ENCODE data around the gene CASP10.
"Not testable (repeated sequence)": the region's sequence is repeated elsewhere in the genome, so short reads cannot be mapped to it uniquely, and the experiment has no call there.

The CASP10 gene

GRCh38 chr2:201156036-201156435 is 26.9 kb upstream of the CASP10 start:
- no peak for DNase-seq

- DNase-seq, result no peak
Measured at GRCh38 chr2:201156640-201157039, 26.3 kb upstream of the CASP10 start.

GRCh38 chr2:201157694-201158093 is 25.2 kb upstream of the CASP10 start:
- no peak for DNase-seq

DNA sequence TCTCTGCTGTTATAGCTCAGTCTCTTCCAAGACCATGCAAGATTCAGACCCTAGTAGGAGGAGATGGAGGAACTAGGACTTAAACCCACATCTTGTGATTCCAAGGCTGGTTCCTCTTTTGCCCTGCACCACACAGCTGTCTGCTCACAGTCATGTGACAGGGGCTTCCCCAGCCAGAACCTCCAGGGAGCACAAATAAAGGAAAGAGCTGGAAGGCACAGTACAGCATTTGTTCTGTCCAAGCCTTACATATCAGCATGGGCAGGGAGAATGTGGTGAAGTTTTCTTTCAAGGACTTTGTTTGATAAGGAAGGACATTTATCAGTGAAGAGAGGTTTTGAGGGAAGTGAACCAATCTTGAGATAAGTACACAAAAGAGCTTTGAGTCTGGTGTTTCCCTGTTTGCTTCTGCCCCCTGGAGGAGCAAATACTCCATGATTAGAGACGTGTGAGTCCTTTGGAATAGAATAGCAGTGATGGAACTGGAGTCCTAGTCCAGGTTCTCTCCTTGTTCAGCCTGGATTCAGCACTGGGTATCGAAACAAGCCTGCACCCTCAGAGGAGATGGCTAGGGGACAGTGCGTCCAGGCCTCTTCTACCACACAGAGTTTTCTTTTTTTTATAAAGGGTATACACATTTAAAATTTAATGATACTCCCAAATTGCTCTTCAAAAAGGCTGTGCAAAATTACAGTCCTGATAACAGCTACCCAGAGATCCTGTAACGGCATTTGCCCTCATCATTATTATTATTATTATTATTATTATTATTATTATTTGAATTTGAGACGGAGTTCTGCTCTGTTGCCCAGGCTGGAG is 24.6 kb upstream of the CASP10 start:
- peak; percentile 73 for DNase-seq

- DNase-seq, result no peak
Measured at GRCh38 chr2:201164166-201164565, 18.8 kb upstream of the CASP10 start.

DNA sequence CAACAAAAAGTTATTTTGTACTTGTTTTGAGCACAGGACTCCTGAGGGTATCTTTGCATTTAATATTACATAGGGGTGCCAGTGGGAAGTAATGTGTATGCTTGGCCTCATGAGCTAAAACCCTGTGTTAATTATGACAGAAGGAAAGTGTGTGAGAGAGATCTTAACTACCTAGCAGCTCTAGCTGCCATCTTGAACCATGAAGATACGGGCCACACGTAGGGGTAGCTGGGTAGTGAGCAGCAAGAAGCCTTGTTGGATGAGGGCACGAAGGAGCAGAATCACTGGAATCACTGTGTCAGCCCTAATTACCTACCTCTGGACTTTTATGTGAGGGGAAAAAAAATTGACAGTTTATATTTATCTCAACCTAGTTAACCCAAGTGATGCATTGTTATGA is 15.4 kb upstream of the CASP10 start:
- no peak for DNase-seq

- DNase-seq, result not testable (repeated sequence)
Measured at GRCh38 chr2:201168496-201168895, 14.4 kb upstream of the CASP10 start.

- no peak for DNase-seq
Measured at GRCh38 chr2:201171259-201171814, 11.6 kb upstream of the CASP10 start.

GRCh38 chr2:201172279-201172678 is 10.7 kb upstream of the CASP10 start:
- DNase-seq, result no peak

- DNase-seq, result no peak
Measured at GRCh38 chr2:201174687-201175086, 8.3 kb upstream of the CASP10 start.

- DNase-seq, result no peak
Measured at GRCh38 chr2:201176081-201176481, 6.9 kb upstream of the CASP10 start.

GRCh38 chr2:201180010-201180409 is 2.9 kb upstream of the CASP10 start:
- no peak for DNase-seq

GRCh38 chr2:201183365-201183727 is 405 bp downstream of the CASP10 start:
- DNase-seq, result peak; percentile 26

DNA sequence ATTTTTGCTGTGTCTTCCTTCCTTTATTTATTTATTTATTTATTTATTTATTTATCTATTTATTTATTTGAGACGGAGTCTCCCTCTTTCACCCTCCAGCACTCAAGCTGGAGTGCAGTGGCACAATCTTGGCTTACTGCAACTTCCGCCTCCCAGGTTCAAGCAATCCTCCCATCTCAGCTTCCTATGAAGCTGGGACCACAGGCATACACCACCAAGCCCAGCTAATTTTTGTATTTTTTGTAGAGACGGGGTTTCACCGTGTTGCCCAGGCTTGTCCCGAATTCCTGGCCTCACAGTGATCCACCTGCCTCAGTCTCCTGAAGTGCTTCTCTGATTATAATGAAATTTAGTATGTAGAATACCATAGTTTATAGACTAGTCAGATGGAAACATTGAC is 894 bp downstream of the CASP10 start:
- not testable (repeated sequence) for DNase-seq

GRCh38 chr2:201184248-201184647 is 1.3 kb downstream of the CASP10 start:
- DNase-seq, result not testable (repeated sequence)

DNA sequence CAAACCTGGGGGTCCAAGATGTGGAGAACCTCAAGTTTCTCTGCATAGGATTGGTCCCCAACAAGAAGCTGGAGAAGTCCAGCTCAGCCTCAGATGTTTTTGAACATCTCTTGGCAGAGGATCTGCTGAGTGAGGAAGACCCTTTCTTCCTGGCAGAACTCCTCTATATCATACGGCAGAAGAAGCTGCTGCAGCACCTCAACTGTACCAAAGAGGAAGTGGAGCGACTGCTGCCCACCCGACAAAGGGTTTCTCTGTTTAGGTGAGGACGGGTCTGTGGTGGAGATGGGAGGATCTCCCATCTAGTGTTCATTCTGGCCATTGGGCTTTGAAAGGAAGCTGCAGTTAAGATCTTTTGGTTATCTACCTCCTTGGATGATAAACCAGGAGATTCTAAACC is 2.9 kb downstream of the CASP10 start:
- no peak for DNase-seq

DNA sequence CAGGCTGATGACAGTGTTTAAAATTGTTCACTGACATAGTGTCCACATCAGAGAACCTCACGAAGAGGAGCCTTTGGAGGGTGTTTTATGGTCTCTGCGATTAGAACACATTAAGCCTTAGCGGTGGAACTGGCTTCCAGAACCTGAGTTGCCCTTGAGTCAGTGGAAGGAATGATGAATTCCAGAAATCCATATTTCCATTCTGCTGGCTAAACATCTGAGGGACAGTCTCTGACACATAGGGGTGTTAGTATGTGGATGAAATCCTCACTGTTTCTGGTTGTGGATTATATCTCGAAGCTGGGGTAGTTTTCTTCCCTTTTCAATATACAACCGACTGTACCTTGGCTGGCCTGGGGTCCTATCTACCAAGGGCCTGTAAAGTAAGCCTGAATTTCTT is 4.0 kb downstream of the CASP10 start:
- no peak for DNase-seq

DNA sequence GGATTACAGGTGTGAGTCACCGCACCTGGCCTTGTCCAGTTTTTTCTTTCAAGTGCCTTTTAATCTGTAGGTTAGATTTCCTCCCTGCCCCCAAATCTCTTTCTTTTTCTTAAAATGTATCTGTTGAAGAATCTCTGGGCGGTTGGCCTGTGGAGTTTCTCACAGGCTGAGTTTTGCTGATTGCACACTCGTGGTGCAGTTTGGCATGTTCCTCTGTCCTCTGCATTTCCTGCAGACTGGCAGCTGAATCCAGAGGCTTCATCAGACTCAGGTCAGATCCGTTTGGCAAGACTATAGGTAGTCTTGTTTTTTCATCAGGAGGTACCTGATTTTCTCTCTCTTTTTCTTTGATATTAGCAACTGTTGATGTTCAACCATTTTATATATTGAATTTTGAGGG is 5.5 kb downstream of the CASP10 start:
- no peak for DNase-seq

DNA sequence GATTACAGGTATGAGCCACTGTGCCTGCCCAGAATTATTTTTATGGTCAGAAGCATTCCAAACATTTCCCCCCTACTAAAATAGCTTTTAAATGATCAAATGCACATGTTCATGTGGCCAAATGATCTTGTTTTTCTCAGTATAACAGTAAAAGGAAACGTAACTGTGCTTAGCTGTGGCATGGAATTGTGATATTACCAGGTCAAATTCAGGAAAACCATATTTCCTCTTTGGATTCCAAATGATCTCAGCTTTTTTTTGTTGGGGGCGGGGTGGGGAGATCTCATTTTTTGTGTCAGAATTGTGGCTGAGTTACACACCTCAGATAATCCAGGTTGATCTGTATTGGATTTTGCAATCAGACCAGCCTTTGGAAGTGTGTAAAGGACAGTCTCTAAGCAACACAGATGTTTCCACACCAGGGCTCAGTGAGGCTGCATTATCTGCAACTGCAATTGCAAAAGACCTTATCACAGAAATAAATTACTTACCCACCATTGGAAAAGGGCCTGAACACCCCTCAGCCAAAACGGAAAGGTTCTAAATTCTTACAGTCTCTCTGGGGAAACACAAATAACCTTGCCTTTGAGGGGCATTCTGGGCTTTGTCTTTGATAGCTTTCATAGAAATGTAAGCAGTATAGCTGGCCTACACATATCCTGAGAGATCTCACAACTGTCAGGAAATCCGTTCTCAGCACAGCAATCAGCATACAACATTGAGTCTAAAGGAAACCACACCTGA is 8.4 kb downstream of the CASP10 start:
- peak; percentile 54 for DNase-seq

GRCh38 chr2:201194097-201194496 is 11.2 kb downstream of the CASP10 start:
- peak; percentile 50 for DNase-seq

GRCh38 chr2:201195331-201195730 is 12.4 kb downstream of the CASP10 start:
- DNase-seq, result no peak

- DNase-seq, result no peak
Measured at GRCh38 chr2:201196003-201196402, 13.1 kb downstream of the CASP10 start.

GRCh38 chr2:201196803-201197202 is 13.9 kb downstream of the CASP10 start:
- DNase-seq, result no peak

DNA sequence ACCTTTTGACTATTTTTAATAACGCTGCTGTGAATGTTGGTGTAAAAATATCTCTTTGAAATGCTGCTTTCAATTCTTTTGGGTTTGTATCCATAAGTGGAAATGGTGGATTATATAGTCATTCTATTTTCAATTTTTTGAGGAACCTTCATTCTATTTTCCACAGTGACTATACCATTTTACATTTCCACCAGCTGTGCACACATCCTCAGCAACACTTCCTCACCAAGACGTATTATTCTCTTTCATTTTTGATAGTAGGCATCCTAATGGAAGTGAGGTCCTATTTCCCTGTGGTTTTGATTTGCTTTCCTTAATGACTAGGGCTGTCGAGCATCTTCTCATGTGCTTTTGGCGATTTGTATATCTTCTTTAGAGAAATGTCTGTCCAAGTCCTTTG is 14.8 kb downstream of the CASP10 start:
- DNase-seq, result no peak

Data from CD4-positive, alpha-beta T cell treated with Interleukin-12 subunit alpha and Interleukin-12 subunit beta, for 1 hour (primary cell).